ENCODE results near the gene TRIM65.
A peak's percentile ranks its signal among the peaks of the same experiment; 100 is the strongest.

The TRIM65 gene

DNA sequence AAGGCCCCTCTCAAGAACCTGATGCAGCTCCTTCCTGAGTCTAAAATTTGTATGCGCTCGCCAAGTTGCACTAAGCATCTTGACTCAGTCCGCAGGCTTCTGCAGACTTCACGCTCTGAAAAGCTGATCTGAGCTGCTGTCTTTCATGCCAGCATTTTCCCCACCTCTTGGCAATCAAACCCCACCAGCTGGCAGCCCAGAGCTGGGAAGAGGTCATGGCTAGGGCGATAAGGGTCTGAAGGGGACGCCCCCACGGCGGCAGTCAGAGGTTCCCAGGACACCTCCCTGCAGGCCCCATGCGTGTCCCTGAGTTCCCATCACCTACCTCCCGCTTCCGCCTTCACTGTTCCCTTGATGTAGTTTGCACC, 47.5 kb downstream of the TRIM65 start:
- H3K9me3 ChIP-seq (ENCODE audit: control insufficient read depth, insufficient read depth, low read length) = no peaks in the 10 kb centered on the region
- peaks cover 9% of the 10 kb centered on the region for H3K79me2 ChIP-seq (ENCODE audit: control insufficient read depth, low read length)
- H3K27ac ChIP-seq (ENCODE audit: low read depth, low read length) = no peak overlapping the region
- H3F3A ChIP-seq (ENCODE audit: control insufficient read depth, insufficient read depth) = peaks cover 7% of the 10 kb centered on the region; the same call in 1 of the 2 replicates
- H3K36me3 ChIP-seq (ENCODE audit: control insufficient read depth, low read length) = peaks cover 50% of the 10 kb centered on the region
- H3K9me2 ChIP-seq (replicated peaks; ENCODE audit: control insufficient read depth, low read length) = no peaks in the 10 kb centered on the region
- peaks cover 3% of the 10 kb centered on the region; the same call in 1 of the 2 replicates for H4K20me1 ChIP-seq (ENCODE audit: control insufficient read depth, insufficient read depth, low read depth, low read length)
- H3K4me1 ChIP-seq (ENCODE audit: control insufficient read depth, low read length) = peaks cover 27% of the 10 kb centered on the region
- TF ChIP-seq EZH2phosphoT487 (IDR thresholded peaks at IDR 0.05; ENCODE audit: borderline replicate concordance, low read length) = no peak
- H3K4me2 ChIP-seq (ENCODE audit: low read length) = no peak overlapping the region
- H3K27me3 ChIP-seq (ENCODE audit: control insufficient read depth, low read length) = no peaks in the 10 kb centered on the region
- H3K4me3 ChIP-seq (ENCODE audit: low read length) = no peak overlapping the region

DNA sequence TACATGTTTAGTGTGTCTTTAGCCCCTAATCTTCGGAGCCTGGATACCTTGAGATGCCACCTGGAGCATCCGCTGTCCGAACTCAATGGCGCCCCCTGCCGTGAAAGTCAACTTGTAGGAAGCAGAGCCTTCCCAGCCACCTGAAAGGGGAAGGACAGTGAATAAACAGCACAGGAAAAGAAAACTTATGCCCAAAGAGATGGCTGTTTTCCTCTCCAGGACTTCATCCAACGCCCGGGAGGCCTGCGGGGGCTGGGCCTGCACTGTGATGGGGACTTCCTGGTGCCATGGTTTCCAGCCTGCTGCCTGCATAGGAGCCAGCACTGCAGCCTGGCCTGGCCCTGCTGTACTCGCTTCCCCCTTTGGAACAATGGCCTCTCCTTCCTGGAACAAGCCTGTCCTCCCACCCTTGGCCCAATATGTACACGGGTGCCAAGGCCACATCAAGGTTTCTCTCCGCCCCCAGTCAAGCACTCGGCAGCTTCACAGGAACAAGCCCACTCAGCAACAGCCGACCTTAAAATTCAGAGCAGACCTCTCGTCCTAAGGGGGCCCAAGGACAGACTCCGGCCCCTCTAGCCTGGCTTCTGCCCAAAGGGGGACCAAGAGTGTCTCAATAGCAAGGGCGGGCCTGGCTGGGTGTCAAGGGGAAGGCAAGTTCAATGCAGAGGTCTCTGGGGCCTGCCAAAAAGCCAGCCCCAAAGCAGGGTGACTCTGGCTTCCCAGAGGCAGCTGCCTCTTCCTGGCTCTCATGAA, 48.0 kb downstream of the TRIM65 start:
- TF ChIP-seq, protein P1, sequence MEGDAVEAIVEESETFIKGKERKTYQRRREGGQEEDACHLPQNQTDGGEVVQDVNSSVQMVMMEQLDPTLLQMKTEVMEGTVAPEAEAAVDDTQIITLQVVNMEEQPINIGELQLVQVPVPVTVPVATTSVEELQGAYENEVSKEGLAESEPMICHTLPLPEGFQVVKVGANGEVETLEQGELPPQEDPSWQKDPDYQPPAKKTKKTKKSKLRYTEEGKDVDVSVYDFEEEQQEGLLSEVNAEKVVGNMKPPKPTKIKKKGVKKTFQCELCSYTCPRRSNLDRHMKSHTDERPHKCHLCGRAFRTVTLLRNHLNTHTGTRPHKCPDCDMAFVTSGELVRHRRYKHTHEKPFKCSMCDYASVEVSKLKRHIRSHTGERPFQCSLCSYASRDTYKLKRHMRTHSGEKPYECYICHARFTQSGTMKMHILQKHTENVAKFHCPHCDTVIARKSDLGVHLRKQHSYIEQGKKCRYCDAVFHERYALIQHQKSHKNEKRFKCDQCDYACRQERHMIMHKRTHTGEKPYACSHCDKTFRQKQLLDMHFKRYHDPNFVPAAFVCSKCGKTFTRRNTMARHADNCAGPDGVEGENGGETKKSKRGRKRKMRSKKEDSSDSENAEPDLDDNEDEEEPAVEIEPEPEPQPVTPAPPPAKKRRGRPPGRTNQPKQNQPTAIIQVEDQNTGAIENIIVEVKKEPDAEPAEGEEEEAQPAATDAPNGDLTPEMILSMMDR (IDR thresholded peaks at IDR 0.05; ENCODE audit: low read depth, low read length, poor library complexity, severe bottlenecking) = peak; percentile 94
- no peak for TF ChIP-seq EZH2phosphoT487 (IDR thresholded peaks at IDR 0.05; ENCODE audit: borderline replicate concordance, low read length)
- Histone ChIP-seq H3K27ac (ENCODE audit: low read depth, low read length) (no peak overlapping the region), H3K4me2 (ENCODE audit: low read length) (no peak overlapping the region)

DNA sequence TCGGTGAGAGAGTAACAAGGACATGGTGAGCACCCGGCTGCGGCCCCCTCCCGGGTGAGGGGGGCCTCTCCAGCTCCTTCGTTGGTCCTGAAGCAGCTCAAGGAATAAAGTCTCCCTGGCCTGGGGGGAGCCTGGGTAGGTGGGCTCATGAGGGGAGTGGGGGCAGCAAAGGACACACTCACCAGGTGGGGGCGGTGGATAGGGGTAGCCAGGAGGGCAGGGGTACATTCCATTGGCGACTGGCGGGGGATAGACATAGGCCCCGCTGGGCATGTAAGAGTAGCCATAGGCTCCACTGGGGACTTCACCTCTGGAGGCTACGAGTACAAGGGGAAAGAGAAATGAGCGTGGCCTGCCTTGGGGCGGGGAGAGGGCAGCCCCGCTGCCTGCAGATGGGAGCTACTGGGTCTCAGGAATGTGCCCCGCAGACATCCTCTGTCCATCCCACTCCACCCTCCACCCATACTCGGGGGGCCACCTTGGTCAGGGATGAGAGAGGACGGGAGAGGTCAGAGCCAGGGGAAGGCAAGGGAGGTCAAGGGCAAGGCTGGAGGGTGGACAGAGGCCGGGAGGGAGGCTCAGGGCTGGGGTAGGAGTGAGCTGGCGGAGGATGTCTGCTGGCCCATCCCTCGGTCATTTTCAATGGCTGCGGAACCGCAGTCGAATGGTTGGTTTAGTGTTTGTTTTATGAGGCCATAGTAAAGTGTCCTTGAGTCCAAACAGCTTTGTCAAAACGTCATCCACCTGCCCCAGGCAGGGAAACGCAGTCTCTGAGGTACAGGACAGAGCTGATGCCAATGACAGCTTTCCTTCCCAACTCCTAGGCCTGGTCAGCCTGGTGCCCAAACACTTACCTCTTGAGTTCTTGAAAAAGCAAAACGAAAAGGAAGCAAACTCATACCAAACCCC, 48.9 kb downstream of the TRIM65 start:
- H3K4me1 ChIP-seq (ENCODE audit: control insufficient read depth, low read length) = peaks cover 37% of the 10 kb centered on the region
- TF ChIP-seq, protein P1 (IDR thresholded peaks at IDR 0.05; ENCODE audit: low read depth, low read length, poor library complexity, severe bottlenecking) = no peak

More for the DNA sequence above, 48.0 kb downstream of the TRIM65 start:
- H3K27me3 ChIP-seq (ENCODE audit: control insufficient read depth, low read length) = no peaks in the 10 kb centered on the region
- H3K4me3 ChIP-seq (ENCODE audit: low read length) = no peak overlapping the region
- no peaks in the 10 kb centered on the region for H3K9me3 ChIP-seq (ENCODE audit: control insufficient read depth, insufficient read depth, low read length)
- peaks cover 6% of the 10 kb centered on the region for H3K79me2 ChIP-seq (ENCODE audit: control insufficient read depth, low read length)
- H4K20me1 ChIP-seq (ENCODE audit: control insufficient read depth, insufficient read depth, low read depth, low read length) = no peaks in the 10 kb centered on the region
- H3K36me3 ChIP-seq (ENCODE audit: control insufficient read depth, low read length) = peaks cover 50% of the 10 kb centered on the region
- H3K4me1 ChIP-seq (ENCODE audit: control insufficient read depth, low read length) = peaks cover 29% of the 10 kb centered on the region
- no peaks in the 10 kb centered on the region for H3K9me2 ChIP-seq (replicated peaks; ENCODE audit: control insufficient read depth, low read length)
- H3F3A ChIP-seq (ENCODE audit: control insufficient read depth, insufficient read depth) = peaks cover 7% of the 10 kb centered on the region; the same call in 1 of the 2 replicates

More for the DNA sequence above, 48.9 kb downstream of the TRIM65 start:
- Histone ChIP-seq H3F3A (ENCODE audit: control insufficient read depth, insufficient read depth) (peaks cover 5% of the 10 kb centered on the region; the same call in 1 of the 2 replicates), H3K9me3 (ENCODE audit: control insufficient read depth, insufficient read depth, low read length) (no peaks in the 10 kb centered on the region), H3K79me2 (ENCODE audit: control insufficient read depth, low read length) (no peaks in the 10 kb centered on the region), H4K20me1 (ENCODE audit: control insufficient read depth, insufficient read depth, low read depth, low read length) (no peaks in the 10 kb centered on the region), H3K4me2 (ENCODE audit: low read length) (no peak overlapping the region), H3K9me2 (replicated peaks; ENCODE audit: control insufficient read depth, low read length) (no peaks in the 10 kb centered on the region), H3K27ac (ENCODE audit: low read depth, low read length) (no peak overlapping the region), H3K27me3 (ENCODE audit: control insufficient read depth, low read length) (no peaks in the 10 kb centered on the region), H3K4me3 (ENCODE audit: low read length) (no peak overlapping the region), H3K36me3 (ENCODE audit: control insufficient read depth, low read length) (peaks cover 50% of the 10 kb centered on the region)

All from DOHH2 (cell line).